GM19324 (cell line): ENCODE results near the gene DLX1.
"Not testable (repeated sequence)": the region's sequence is repeated elsewhere in the genome, so short reads cannot be mapped to it uniquely, and the experiment has no call there.

ENCODE experiments used
- ATAC-seq: cut with Tn5 transposase; IDR thresholded peaks from one replicate; pipeline ENCODE4 v1.9.1; 2021; ENCODE audit warnings: mild to moderate bottlenecking, moderate library complexity; ENCODE audit not compliant: unreplicated experiment, low FRiP score

DLX1 gene

DNA sequence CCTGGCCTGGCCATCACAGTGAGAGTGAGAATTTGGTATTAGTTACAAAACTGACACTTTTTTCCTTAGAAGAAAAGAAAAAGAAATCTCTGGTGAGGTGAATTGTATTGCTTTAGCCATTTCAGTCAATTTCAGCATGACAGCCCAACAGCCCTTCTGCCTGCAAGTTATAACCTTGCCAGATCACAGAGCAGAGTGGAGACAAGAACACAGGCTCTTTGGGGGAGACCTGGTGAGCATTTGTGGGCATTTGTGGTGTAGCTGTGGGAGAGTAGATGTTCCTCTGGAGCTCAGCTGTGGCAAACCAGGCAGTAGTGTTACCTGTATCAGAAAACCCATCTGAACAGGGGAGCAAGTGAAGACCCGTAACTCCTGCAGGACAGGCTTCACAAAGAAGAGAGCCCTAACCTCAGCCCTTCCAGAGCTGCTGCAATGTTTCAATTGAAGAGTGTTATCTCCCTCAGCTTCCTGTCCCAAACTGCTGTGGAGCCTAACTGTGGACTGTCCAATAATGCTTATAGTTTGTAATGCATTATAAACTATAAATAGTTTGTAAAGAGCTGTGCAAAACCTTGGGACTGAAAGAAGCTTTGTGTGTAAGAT lies 22.8 kb upstream of the DLX1 start:
- no peak for ATAC-seq

DNA sequence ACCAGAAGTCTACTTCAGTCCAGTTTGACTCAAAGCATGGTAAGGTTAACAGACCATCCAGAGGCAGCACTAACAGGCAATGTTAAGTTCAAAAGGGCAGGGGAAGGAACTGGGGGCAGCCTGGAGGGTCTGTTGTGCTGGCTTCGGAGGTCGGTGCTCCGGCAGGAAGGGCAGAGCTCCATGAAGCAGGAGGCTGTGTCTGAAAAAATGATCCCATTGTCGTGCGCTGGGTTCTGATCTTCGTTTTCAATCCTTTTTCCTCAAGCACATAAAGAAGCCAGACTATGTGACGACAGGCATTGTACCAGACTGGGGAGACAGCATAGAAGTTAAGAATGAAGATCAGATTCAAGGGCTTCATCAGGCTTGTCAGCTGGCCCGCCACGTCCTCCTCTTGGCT lies 21.9 kb upstream of the DLX1 start:
- ATAC-seq = no peak

DNA sequence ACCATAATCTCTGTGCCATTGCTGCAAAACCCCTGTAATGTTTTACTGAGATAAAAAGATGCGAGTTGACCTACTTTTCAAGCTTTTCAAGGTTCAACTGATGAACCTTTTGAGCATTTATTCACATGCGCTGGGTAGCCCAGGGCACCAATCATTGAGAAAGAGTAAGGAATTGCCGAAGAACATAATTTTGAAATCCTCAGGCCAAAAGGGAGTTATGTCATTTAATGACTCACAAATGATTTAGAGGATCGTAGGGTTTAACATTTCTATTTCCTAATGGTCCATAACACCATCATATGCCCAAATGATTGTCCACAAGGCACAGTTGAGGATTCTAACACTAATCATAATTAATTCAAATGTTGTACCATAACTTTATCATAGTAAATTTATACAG lies 20.2 kb upstream of the DLX1 start:
- no peak for ATAC-seq

DNA sequence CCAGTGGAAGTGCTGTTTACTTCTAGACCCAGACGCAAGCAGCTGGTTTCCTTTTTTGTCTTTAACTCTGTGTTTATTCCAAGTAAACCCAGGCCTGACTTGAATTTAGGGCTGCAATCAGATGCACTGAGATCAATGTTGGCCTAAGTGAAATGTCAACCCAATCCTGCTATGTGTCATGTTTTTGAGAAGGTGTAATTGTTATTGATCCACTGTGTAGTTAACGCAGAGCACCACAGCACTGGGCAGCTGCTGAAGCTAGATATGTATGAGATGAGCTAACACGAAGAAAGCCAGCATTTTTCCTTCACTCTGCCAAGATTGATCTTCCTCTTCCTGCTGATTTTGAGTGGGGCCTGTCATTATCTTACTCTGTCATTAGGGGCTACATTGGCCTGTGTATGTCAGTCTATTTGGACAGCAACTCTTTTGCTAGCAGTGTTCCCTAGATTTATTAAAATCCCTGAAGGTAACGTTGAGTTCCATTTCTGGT lies 18.9 kb upstream of the DLX1 start:
- ATAC-seq = no peak

DNA sequence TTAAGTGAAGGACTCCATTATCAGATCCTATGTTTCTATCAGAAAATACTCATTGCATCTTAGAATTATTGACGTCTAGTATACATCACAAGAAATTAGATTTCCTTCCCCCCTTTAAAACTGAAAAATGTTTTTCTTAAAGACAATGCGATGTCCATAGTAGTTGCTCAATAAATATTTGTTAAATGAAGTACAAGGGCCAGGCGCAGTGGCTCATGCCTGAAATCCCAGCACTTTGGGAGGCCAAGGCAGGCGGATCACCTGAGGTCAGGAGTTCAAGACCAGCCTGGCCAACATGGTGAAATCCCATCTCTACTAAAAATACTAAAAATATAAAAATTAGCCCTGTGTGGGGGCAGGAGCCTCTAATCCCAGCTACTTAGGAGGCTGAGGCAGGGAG lies 17.4 kb upstream of the DLX1 start:
- not testable (repeated sequence) for ATAC-seq

DNA sequence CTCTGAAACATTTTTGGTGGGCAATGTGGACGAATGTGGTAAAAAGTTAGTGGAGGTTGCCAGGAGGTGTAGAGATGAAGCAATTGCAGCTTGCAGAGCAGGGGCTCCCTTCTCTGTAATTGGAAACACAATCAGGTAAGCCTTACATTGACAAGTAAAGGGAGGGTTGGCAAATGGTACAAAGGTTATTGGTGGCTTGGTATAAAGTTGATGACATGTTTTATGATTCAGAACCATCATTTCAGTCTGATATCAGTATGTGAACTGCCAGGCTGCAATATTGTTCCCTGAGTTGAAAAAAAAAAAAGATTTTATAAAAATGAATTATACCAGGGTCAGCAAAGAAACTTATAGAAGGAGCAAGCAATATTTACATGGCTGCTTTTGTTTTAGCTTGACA lies 14.4 kb upstream of the DLX1 start:
- no peak for ATAC-seq

DNA sequence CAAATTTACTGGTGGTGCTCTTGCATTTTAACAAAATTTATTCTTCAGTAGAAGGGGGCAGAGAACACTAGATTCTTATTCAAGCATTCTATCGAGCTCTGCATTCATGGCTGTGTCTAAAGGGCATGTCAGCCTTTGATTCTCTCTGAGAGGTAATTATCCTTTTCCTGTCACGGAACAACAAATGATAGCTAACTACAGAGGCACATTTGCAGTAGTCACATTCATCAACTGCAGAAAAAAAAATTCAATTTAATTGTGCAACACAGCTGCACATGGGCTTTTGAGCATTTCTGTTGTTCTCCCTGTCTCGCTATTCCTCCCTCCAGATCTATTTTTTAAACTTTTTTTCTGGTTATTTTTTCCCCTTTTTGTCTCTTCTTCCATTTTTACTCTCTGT lies 13.0 kb upstream of the DLX1 start:
- ATAC-seq = no peak

DNA sequence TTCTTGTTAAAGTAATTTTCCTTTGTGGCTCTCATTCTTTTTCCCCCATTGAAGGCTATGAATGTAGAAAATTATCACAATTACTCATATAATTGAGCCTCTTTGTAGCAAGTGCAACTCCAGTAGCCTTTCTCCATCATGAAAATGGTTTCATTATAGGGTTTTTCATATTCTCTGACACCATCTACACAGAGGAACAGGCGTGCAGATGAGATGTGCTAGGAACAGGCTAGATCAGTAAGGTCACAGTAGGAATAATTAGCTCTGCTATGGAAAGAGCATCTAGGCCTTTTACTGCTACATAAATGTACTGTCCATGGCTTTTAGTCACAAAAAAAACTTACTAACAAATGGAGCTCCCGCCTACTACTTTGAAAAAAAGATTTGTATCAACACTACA lies 12.6 kb upstream of the DLX1 start:
- no peak for ATAC-seq

DNA sequence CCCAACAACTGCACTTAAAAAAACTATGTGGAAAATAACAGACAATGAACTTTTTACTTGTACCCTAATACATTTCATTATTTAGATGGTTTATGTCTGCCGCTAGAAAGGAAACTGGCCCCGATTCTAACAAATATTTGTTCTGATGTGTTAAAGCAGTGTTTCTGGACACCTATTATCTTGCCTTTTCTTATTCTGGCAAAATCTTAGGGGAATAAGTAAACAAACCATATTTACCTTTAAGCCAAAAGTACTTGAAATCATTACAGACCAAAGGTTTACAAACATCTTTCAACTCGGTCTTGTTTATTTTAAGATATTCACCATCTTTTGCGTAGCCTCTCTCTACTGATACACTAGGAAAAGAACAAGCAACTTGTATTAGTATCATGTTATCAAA lies 11.8 kb upstream of the DLX1 start:
- no peak for ATAC-seq

DNA sequence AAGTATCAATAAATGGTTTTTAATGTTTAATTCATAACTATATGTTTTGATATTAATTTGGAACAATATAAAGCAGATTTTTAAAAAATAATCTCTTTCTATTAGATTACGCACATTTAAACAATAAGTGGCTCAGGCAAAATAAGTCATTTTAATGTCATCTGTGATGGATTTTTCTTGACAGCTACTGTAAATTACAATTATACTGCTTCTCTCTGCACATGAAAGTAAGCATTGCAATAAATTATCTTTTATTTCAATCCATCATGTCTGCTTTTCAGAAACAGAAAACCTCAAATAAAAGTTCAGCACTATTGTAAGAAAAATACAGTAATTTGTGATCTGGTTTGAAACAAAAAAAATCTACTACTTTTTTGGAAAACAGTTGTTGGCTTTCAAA lies 11.1 kb upstream of the DLX1 start:
- ATAC-seq = no peak

DNA sequence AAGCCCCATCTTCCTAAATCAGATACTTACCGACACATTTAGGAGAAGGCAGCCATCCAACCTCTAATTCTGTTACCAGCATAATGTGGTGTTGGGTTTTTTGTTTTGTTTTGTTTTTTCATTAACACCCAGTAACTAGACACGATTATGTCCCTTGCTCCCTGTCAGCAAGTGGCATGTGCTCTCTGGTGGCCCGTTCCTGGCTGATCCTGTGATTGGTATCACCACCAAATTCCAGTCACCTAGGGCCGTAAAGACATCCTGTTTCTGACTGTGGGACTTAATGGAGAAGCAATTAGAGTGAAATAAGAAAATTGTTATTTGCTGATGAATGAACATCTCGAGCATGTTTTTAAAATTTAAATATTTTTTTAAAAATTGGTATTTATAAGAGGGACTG lies 5.9 kb upstream of the DLX1 start:
- no peak for ATAC-seq

DNA sequence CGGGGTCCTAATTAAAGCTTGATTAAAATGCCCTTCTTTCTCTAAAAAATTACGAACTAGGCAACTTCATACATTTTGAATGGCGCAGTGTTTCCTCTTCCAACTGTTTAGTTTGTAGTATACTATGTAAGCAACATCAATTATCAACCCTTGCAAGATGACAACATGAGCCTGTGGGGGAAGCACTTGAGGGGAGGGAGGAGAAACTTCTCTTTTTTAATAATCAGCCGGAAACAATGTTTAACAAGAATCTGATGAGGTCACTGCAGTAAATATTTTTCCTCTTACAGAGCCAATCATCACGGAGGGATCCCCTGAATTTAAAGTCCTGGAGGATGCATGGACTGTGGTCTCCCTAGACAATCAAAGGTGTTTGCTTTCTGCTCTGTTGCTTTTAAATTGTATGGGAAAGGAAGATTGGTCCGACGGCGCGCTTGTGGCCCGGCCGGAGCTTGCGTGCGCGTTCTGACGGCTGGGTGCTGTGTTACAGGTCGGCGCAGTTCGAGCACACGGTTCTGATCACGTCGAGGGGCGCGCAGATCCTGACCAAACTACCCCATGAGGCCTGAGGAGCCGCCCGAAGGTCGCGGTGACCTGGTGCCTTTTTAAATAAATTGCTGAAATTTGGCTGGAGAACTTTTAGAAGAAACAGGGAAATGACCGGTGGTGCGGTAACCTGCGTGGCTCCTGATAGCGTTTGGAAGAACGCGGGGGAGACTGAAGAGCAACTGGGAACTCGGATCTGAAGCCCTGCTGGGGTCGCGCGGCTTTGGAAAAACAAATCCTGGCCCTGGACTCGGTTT lies 5.3 kb upstream of the DLX1 start:
- no peak for ATAC-seq

DNA sequence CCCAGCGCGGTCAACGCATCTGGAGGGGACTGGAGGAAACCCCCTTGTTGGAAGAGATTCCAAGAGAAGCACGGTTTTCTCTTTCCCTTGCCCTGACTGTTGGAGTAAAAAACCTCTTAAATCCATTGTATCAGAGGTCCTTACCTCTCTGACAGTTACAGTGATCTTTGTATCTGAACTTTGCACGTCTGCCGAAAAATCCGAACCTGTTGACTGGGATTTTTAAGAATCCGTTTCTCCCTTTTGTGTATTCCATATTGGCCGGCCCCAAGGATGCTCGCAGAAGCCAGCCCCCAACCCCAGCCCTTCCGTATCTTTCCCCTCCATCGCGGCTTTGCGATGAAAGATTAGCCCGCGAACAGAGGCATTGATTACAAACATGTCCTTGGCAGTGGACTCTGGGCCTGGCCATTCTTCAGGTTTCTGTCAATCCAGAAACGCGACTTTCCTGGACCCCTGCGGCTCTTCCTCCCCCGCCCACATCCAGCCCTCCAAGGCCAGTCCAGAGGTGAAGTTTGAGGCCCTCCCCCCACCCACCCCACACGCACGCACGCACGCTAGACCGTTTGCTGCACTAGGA lies 4.6 kb upstream of the DLX1 start:
- no peak for ATAC-seq

DNA sequence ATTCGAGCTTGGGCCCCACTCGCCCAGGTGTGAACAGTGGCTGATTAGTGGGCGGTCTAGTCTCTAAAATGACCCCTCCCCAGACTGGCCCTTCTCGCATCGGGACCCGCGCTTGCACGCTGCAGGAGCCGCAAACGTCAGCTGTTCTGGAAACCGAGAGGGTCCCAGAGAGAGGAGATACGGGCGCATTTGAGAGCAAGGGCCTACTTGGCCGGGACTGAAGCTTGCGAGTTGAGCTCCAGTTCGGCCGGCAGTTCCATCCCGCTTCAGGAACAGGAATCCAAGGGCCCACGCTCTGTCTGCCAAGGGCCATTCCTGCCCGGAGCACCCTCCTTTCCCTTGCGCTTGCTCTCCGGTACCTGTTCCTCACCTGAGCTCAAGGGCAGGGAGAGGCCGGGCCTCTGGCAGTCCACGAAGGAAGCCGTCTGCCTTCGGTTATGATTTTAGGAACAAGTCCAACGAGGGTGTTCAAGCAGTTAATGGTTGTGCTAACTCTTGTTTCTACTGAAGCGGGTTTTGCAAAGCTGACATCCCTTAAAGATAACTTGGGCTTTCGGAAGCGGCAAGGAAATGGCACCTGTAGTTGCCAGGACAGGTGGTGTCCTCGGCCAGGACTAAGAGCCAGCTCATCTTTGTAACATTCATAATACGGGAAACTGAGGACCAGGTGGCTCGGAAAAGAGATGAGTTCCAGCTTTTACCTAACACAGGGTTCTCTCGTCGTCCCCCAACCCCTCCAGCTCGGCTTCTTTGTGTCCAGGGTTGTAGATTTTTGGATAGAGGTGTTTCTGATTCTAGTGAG lies 3.9 kb upstream of the DLX1 start:
- ATAC-seq = no peak

DNA sequence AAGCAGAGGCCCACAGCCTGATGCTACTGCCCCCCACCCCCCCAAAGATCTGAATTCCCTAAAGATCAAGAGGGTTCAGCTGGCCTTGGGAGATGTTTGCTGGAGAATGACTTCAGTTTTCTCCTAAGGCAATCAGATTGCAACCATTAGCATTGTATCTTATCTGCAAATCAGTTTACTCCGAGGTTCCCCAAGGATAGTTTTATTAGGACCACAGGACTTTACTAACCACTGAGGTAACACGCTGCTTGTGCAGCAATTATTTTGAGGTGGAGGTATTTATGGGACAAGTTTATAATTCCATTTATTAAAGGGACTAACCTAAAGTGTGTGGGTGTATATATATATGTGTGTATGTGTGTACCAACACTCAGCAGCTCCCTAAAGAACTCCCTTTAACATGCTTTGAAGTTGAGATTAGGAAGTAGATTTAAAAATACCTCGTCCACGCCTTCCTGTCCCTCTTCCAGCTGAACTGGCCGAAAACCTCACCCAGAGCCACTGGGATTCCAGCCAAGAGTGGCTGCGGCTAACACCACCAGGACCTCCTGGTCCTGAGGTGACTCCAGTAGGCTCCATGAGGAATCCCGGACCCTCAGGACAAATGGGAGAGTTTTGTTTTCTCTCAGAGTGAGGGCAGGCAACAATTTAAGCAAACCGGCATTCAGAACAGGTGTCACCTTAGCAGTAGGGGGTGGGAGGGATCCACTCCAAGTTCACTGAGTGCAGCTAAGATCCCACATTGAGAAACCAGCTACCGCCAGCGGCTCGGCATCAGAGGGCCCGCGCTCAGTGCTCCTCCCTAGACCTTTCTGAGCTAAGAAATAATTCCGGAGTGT lies 3.0 kb upstream of the DLX1 start:
- ATAC-seq = no peak

DNA sequence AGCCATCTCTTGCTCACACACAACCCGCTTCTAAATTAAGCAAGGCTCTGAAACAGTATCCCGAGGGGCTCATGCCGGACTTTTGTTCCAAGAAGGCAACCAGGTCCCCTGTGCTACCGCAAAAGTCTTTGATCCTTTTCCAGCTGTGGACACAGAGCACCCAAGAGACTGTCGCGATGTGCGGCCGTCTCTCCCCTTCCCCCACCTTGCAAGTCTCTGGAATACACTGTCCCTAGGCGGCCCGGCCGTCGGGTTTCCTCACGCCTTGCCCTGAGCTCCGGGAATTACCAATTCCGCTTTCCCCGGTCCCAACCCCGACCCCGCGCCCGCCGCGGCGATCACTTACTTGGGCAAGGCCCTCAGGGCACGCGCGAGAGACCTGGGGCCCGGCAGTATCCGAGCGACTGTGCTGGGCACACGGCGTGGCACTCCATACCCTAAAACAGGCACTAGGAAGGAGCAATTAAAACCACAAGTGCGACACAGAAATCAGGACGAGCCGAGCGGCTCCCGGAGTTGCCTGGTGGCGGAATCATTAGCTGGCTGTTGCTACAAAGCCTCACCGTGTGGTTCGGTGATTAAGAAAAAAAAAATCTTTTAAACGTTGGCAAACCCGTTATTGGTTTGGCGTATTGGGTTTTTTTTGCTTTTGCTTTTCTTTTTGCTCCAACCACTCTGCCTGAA lies 2.2 kb upstream of the DLX1 start:
- no peak for ATAC-seq

DNA sequence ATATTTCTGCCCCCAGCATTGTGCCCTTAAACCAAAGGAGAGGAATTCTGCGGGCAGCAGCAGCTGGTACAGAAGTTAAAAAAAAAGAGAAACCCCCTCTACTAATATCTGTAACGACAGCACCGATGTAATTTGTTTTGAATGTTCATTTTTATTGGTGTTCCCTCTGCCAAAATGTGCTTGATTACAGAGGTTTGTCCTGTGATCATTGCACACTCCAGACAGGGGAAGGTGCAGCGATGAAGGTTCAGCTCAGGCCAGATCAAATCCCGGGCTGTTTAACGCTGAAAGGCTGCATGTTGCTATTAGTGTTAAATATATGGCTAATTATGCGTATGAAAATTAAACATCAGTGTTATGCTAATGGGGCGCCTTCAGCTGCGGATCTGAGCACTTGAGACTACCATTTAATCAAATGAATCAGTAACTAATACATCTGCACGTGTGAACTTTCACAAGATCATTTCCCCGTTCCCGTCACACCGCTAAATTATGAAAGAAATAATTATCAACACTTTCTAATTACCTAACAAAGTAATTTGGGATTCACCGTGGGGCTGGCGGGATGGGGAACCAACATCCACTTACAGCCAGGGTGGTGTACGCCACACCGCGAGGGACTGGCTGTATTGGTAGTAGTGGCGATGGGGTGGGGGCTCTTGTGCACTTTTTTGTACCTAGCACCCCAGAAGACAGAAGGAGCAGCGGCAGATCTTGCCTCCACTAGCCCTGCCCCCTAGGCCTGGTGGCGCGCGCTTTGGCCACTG lies 1.5 kb upstream of the DLX1 start:
- no peak for ATAC-seq

DNA sequence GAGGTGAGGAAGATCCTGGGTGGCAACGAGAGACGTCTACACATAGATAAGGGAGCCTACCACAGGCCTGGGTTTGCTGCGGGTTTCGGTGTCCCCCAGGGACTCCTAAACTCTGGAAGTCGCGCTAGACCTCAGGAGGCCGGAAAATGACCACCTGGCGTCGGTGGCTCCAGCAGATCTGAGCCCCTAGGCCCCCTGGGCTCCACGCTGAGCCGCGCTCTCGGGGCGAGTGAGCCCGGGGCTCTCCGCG lies 987 bp upstream of the DLX1 start:
- no peak for ATAC-seq
